ENCODE measurements around the gene IFI35.

- TF ChIP-seq EZH2 (IDR thresholded peaks at IDR 0.05; ENCODE audit: borderline replicate concordance, low read depth, low read length, severe bottlenecking) (no peak), CTCF (IDR thresholded peaks at IDR 0.05; ENCODE audit: borderline replicate concordance, extremely low read depth, low read length, poor library complexity, severe bottlenecking) (no peak)
These were observed 20.8 kb downstream of the IFI35 start for GRCh38 chr17:43027091-43028032.

Measured in DND-41 (cell line).